Sigmoid colon (tissue), 7 donors: ENCODE results near the gene PTGR3. TPM values are rescaled to one million over a fixed set of nuclear protein-coding genes. Genes with fewer than 3 reads are reported as not detected.

Source experiments
- DNase-seq: peaks from one replicate; pipeline ENCODE4 v3.0.0-alpha.2; 2019
- H3K27ac ChIP-seq, 4 donors: fragments of 200-600 bp; sonication (generic); one replicate each; pipeline ENCODE4 v1.5.1; 2016 to 2019; ENCODE audit warnings: mild to moderate bottlenecking in 1 of 4
- H3K27me3 ChIP-seq, 3 donors: fragments of 200-600 bp; sonication (generic); one replicate each; pipeline ENCODE4 v1.5.1; 2019; ENCODE audit warnings: mild to moderate bottlenecking in 1 of 3
- H3K36me3 ChIP-seq, 4 donors: fragments of 200-600 bp; sonication (generic); one replicate each; pipeline ENCODE4 v1.5.1; 2016 to 2019
- H3K4me1 ChIP-seq, 4 donors: fragments of 200-600 bp; sonication (generic); one replicate each; pipeline ENCODE4 v1.5.1; 2017 to 2019
- H3K4me3 ChIP-seq, 4 donors: fragments of 200-600 bp; sonication (generic); one replicate each; pipeline ENCODE4 v1.5.1; 2017 to 2019; ENCODE audit warnings: mild to moderate bottlenecking in 2 of 4, moderate library complexity in 1 of 4
- H3K9me3 ChIP-seq, 4 donors: fragments of 200-600 bp in 3 of 4; sonication (generic) in 3 of 4; one replicate each; pipeline versions ENCODE4 v1.5.1 to v1.6.1; 2013 to 2019
- CTCF ChIP-seq, 4 experiments: fragments of 450-650 bp in 3 of 4; fragments of 200-600 bp in 1 of 4; IDR thresholded peaks; one replicate each; pipeline ENCODE4 v1.5.1; 2016 to 2019; ENCODE audit warnings: antibody characterized with exemption in 4 of 4, mild to moderate bottlenecking in 3 of 4, moderate library complexity in 2 of 4
- EP300 ChIP-seq, 4 donors: sonication (generic); formaldehyde crosslinking; IDR thresholded peaks; one replicate each; pipeline ENCODE4 v1.6.1; 2017; ENCODE audit warnings: antibody characterized with exemption in 4 of 4
- POLR2A ChIP-seq, 2 donors: fragments of 450-650 bp; IDR thresholded peaks; one replicate each; pipeline ENCODE4 v1.6.1; 2016; ENCODE audit warnings: antibody characterized with exemption in 2 of 2, mild to moderate bottlenecking in 2 of 2, moderate library complexity in 2 of 2
- POLR2AphosphoS5 ChIP-seq, 4 donors: sonication (generic); formaldehyde crosslinking; IDR thresholded peaks; one replicate each; pipeline ENCODE4 v1.6.1; 2017; ENCODE audit warnings: antibody characterized with exemption in 4 of 4
- WGBS, 2 donors: extraction: QIAGEN DNeasy Blood & Tissue Kit; methylation state at CpG; one replicate each; pipeline ENCODE4 v1.1.7; 2013; 5-methylcytosine and 5-hydroxymethylcytosine counted together
- intact Hi-C: fragments of 100-400 bp; cut with DNase I; formaldehyde crosslinking; loops from one replicate; pipeline ENCODE4 v1.15.1; 2023
- polyA plus RNA-seq, 3 donors: library from polyadenylated mRNA; stranded (reverse); fragments of 200-250 nt; gene quantifications; one replicate each; pipeline ENCODE4 v1.2.3, GENCODE V29; 2013
- total RNA-seq, 4 donors: library from RNA; depleted of rRNA; stranded (reverse); fragments of >200 nt; gene quantifications; one replicate each; pipeline ENCODE4 v1.1.0, GENCODE V29; 2016
- donor health status: healthy with polysubstance abuse.
- donor health status: Bipolar disorder and iron deficiency.
- donor health status: healthy.

Gene PTGR3
- total and polyA plus RNA-seq, 7 donors, result 22.7 to 33.8 (median 25.7) TPM

- intact Hi-C loops, result no loop called here
- no peak for TF ChIP-seq POLR2A (IDR thresholded peaks at IDR 0.05)
- TF ChIP-seq CTCF (IDR thresholded peaks at IDR 0.05), result no peak
- Histone ChIP-seq H3K4me1 (no peaks in the 10 kb centered on the region), H3K4me3 (no peak overlapping the region), H3K36me3 (no peaks in the 10 kb centered on the region), H3K9me3 (no peaks in the 10 kb centered on the region), H3K27me3 (no peaks in the 10 kb centered on the region), H3K27ac (no peak overlapping the region)
- 93 to 95% methylated on average over 11 of the region's 11 CpGs for WGBS, 2 donors
- no peak for DNase-seq
Measured at GRCh38 chr18:75178376-75178775, 30.6 kb downstream of the PTGR3 start.

GRCh38 chr18:75176849-75177248, 32.1 kb downstream of the PTGR3 start:
- 88 to 89% methylated on average over 8 of the region's 8 CpGs for WGBS, 2 donors
- H3K27me3 ChIP-seq, result no peaks in the 10 kb centered on the region
- intact Hi-C loops, result no loop called here
- H3K4me1 ChIP-seq, result no peaks in the 10 kb centered on the region
- no peaks in the 10 kb centered on the region for H3K36me3 ChIP-seq
- DNase-seq, result no peak
- no peaks in the 10 kb centered on the region for H3K9me3 ChIP-seq
- no peak overlapping the region for H3K27ac ChIP-seq
- no peak overlapping the region for H3K4me3 ChIP-seq
- no peak for TF ChIP-seq CTCF (IDR thresholded peaks at IDR 0.05)
- no peak for TF ChIP-seq POLR2A (IDR thresholded peaks at IDR 0.05)
- TF ChIP-seq POLR2AphosphoS5 (IDR thresholded peaks at IDR 0.05), result no peak
- no peak for TF ChIP-seq EP300 (IDR thresholded peaks at IDR 0.05)

GRCh38 chr18:75173738-75174137, 35.2 kb downstream of the PTGR3 start:
- no peak overlapping the region for H3K27ac ChIP-seq
- no peaks in the 10 kb centered on the region for H3K9me3 ChIP-seq
- DNase-seq, result no peak
- no peaks in the 10 kb centered on the region for H3K36me3 ChIP-seq
- intact Hi-C loops, result no loop called here
- WGBS, 2 donors, result 55 to 85% methylated on average over 4 of the region's 4 CpGs
- H3K27me3 ChIP-seq, result no peaks in the 10 kb centered on the region
- no peak overlapping the region for H3K4me3 ChIP-seq
- H3K4me1 ChIP-seq, result peaks cover 0 to 4% (median 0%) of the 10 kb centered on the region in 4 donors
- no peak for TF ChIP-seq POLR2AphosphoS5 (IDR thresholded peaks at IDR 0.05)
- TF ChIP-seq EP300 (IDR thresholded peaks at IDR 0.05), result no peak
- TF ChIP-seq CTCF (IDR thresholded peaks at IDR 0.05), result no peak
- TF ChIP-seq POLR2A (IDR thresholded peaks at IDR 0.05), result no peak

GRCh38 chr18:75173125-75173432, 35.9 kb downstream of the PTGR3 start:
- TF ChIP-seq POLR2A (IDR thresholded peaks at IDR 0.05) (no peak), POLR2AphosphoS5 (IDR thresholded peaks at IDR 0.05) (no peak), CTCF (IDR thresholded peaks at IDR 0.05) (no peak), EP300 (IDR thresholded peaks at IDR 0.05) (no peak)
- intact Hi-C loops, result no loop called here
- Histone ChIP-seq H3K4me3 (no peak overlapping the region), H3K4me1 (peaks cover 0 to 9% (median 0%) of the 10 kb centered on the region in 4 donors), H3K27me3 (no peaks in the 10 kb centered on the region), H3K9me3 (no peaks in the 10 kb centered on the region), H3K27ac (no peak overlapping the region), H3K36me3 (no peaks in the 10 kb centered on the region)
- WGBS, 2 donors, result 42 to 51% methylated on average over 5 of the region's 5 CpGs
- no peak for DNase-seq

GRCh38 chr18:75172299-75173124, 36.4 kb downstream of the PTGR3 start:
- no peak for DNase-seq
- WGBS, 2 donors, result 85 to 91% methylated on average over 17 of the region's 17 CpGs

More at GRCh38 chr18:75172299-75173124, 36.4 kb downstream of the PTGR3 start:
- intact Hi-C loops, result no loop called here
- H3K4me1 ChIP-seq, result peaks cover 0 to 9% (median 0%) of the 10 kb centered on the region in 4 donors
- H3K4me3 ChIP-seq, result no peak overlapping the region
- no peaks in the 10 kb centered on the region for H3K9me3 ChIP-seq
- H3K36me3 ChIP-seq, result no peaks in the 10 kb centered on the region
- H3K27me3 ChIP-seq, result no peaks in the 10 kb centered on the region
- no peak overlapping the region for H3K27ac ChIP-seq
- TF ChIP-seq EP300 (IDR thresholded peaks at IDR 0.05) (no peak), POLR2AphosphoS5 (IDR thresholded peaks at IDR 0.05) (no peak), CTCF (IDR thresholded peaks at IDR 0.05) (no peak), POLR2A (IDR thresholded peaks at IDR 0.05) (no peak)
